Dedifferentiated amniotic fluid mesenchymal stem cell (primary cell): ENCODE measurements around the gene CHRNA3.

Experiments
- DNase-seq: peaks from one replicate; pipeline ENCODE4 v3.0.0-alpha.2; 2016; ENCODE audit errors: extremely low spot score

Gene CHRNA3

DNA sequence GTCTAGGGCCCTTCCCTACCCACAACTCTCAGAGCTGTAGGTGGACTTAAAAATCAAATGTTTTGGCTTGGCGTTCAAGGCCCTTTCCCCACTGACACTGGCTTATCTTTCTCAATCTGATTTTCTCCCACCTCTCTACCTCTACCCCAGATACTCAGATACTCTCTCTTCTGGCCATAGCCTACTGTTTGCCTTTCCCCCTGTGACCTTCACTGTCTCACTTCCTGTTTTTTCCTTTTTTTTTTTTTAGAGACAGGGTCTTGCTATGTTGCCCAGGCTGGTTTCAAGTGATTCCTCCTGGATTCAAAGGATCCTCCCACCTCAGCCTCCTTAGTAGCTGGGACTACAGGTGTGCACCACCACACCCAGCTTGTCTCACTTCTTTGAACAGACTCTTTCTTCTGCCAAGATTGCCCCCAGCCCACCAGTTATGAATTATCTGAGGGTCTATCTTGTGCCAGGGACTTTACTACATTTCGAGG lies 15.6 kb upstream of the CHRNA3 start:
- no peak for DNase-seq

DNA sequence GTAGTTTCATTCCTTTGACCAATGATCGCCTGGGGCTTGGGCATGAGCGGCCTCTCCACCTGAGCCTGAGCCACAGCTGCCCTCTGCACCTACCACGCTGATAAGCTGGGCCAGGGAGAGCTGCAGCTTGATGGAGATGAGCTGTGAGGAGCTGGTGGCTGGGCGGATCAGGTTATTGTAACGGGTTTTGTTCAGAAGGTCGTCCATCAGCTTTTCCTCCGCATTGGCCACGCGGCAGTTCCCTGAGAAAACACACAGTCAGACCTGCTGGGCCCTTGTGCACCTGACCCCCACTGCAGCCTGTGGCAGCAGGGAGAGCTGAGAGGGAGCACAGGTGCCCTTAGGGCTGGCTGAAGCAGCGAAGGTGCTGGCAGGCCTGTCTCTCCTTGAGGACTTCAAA lies 14.6 kb upstream of the CHRNA3 start:
- no peak for DNase-seq

- DNase-seq, result no peak
Measured at GRCh38 chr15:78634210-78635145, 13.7 kb upstream of the CHRNA3 start.

DNA sequence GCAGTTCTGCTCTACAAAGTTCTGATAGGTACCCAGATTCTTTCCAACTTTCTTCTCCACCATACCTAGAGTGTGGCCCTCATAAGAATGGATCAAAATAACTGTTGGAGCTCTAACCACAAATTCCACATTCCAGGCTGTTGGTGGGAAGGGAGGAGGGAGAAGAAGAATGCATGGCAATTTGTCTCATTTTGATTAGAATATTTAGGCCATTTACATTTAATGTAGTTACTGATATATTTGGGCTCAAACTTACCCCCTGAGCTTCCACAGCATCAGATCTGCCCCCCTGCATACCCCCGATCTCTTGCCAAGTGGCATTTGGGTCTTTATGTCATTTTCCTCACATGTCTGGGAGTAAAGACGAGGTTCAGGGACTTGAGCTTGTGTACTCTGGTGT lies 12.6 kb upstream of the CHRNA3 start:
- no peak for DNase-seq

GRCh38 chr15:78630886-78631633 lies 10.3 kb upstream of the CHRNA3 start:
- no peak for DNase-seq

DNA sequence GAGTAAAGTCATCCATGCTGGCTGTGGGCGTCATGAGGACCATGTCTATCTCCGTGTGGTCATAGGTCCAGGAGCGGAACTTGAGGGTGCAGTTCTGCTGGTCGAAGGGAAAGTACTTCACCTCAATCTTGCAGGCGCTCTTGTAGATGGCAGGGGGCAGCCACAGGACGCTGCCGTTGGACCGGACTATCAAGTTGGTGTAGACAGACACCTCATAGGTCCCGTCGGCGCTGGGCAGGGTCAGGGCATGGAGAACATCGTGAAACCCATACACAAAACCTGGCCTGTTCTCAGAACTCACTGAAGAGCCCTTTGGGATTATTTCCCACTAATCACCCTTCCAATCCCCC lies 8.9 kb upstream of the CHRNA3 start:
- DNase-seq, result no peak

DNA sequence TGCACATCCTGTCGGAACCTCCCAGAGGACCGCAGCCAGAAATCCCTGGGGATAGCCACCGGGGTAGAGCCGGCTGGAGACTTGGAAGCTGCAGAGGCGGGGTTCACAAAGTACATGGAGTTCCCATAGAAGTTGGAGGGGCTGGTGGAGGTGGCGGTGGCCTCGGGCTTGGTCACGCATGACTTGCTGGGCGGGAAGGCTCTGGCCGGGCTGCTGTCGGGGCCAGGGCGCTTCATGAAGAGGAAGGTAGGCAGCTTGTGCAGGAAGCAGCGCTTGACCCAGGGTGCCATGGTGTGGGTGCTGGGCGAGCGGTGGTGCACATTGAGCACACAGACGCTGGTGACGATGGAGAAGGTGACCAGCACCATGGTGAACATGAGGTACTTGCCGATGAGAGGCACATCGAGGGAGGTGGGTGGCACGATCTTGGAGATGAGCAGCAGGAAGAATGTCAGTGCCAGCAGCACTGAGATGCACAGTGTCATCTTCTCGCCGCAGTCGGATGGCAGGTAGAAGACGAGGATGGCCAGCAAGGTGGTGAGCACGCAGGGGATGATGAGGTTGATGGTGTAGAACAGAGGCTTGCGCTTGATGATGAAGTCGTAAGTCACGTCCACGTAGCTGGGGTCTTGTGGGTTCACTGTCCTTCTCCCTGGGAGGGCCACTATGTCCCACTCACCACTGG lies 8.4 kb upstream of the CHRNA3 start:
- DNase-seq, result no peak

GRCh38 chr15:78628227-78628626 lies 7.4 kb upstream of the CHRNA3 start:
- DNase-seq, result no peak

DNA sequence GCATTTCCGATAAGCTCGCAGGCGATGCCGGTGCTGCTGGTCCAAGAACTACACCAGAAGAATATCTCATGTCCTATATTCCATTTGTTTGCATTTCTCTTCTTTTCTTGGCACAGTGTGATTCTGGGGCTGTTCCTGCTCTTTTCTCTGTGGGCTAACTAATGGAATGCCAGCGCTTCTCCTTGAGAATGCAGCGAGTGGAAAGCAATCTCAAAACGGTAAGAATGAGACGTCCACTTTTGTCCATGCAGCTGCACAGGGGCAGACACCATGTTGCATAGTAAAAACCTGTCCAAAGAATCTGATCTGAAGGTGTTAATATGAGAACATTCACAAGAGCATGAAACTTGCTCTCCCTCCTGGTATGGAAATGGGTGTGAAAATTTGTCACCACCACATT lies 6.6 kb upstream of the CHRNA3 start:
- no peak for DNase-seq

- no peak for DNase-seq
Measured at GRCh38 chr15:78626381-78626995, 5.7 kb upstream of the CHRNA3 start.

DNA sequence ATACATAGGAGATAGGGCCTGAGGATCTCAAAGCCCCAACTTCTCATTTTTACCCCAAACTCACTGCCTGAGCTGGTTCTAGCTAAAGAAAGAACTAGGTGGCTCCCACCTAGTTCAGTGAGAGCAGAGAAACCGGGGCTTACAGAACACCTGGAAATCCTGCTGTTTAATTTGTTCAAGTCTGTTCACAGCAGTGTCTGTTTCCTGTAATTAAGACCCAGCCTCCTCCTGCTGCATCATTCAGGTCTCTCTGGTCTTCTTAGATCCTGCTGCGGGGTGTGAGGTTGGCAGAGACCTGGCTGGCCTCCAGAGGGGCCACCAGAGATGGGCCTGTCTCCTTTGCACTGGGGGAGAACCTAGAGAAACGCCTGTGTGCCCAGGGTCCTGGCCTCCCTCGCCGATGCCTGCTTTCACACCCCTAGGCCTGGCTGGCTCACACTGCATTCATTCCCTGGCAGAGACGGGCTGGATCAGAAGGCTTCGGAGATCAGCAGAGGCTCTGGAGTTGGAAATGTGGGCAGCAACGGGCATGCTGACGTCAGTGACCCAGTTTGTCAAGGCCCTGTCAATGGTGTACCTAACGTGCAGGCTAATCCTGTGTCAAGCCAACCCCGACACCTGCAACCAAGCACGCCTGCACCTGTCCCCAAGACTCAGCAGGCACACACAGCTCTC lies 4.9 kb upstream of the CHRNA3 start:
- DNase-seq, result no peak

DNA sequence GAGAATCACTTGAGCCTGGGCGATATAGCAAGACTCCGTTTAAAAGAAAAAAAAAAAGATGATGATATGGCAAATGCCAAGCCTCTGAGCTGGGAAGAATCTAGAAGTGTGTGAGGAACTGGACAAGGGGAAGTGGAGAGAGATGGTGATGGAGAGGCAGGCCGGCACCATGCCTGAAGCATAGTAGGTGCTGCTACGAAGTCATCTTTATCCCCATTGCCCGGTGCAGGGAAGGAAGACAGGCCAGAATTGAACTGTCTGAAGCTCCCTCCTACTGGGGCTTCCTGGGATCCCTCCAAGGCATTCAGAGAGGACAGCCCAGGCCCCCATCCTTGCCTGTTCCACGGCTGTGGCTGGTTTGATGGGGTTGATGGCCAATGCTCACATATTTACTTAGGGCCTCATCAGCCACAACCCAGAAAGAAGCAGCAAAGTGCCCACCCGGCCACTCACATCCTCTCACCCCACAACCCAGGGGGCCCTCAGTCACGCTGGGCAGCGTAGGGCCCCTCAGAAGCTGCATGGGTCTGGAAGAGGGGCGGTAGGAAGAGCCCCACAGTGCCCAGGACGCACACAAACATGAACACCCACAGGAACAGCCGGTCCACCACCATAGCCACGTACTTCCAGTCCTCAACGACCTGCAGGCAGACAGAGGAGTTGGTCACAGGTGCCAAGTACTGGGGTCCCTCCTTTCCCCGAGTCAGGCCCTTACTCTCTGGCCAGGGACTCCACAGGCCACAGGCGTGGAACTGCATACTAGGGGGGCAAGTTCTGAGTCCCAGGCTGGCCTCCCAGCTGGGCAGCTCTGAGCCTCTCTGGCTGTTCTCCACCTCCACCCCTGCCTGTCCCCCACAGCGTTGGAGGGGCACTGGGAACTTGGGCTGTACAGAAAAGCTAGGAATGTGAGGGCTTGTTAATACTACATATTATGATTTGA lies 4.1 kb upstream of the CHRNA3 start:
- no peak for DNase-seq

DNA sequence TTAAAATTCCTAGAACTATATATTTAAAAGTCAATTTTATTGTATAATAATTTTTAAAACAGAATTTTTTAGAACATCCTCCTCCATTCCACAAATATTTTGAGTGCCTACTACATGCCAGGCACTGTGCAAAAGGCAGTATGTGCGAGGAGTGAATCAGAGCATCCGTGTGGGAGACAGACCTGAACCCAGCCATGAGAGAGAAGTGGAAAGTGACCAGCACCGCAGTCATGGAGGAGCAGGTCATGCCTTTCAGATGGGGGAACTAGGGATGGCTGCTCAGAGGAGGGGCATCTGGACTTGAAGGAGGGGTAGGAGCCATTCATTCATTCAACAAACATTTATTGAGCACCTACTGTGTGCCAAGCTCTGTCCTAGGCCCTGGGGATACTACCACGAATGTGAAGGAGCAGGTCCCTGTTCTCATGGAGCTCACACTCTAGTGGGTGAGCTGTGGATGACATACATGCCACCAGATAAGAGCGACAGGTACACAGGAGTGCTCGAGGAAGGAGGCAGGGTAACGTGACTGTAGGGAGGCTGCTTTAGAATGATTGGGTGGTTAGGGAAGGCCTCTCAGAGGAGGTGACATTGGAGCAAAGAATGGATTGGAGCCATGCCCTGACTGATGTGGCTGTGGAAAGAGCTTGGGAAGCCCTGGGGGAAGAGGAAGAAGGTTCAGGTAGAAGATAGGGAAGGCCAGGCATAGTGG lies 3.1 kb upstream of the CHRNA3 start:
- no peak for DNase-seq

GRCh38 chr15:78621810-78622402 lies 1.1 kb upstream of the CHRNA3 start:
- DNase-seq, result no peak

- DNase-seq, result no peak
Measured at GRCh38 chr15:78620021-78620526, 722 bp downstream of the CHRNA3 start.

GRCh38 chr15:78619022-78619950 lies 1.5 kb downstream of the CHRNA3 start:
- no peak for DNase-seq

- peak; percentile 99 for DNase-seq
Measured at GRCh38 chr15:78618490-78618934, 2.3 kb downstream of the CHRNA3 start.

- DNase-seq, result no peak
Measured at GRCh38 chr15:78618064-78618463, 2.7 kb downstream of the CHRNA3 start.
